GM18517 (cell line): ENCODE measurements around the gene KDM4C.

Experiments
- ATAC-seq: cut with Tn5 transposase; IDR thresholded peaks from one replicate; pipeline ENCODE4 v1.9.1; 2021; ENCODE audit warnings: mild to moderate bottlenecking, moderate library complexity; ENCODE audit not compliant: unreplicated experiment

The KDM4C gene

DNA sequence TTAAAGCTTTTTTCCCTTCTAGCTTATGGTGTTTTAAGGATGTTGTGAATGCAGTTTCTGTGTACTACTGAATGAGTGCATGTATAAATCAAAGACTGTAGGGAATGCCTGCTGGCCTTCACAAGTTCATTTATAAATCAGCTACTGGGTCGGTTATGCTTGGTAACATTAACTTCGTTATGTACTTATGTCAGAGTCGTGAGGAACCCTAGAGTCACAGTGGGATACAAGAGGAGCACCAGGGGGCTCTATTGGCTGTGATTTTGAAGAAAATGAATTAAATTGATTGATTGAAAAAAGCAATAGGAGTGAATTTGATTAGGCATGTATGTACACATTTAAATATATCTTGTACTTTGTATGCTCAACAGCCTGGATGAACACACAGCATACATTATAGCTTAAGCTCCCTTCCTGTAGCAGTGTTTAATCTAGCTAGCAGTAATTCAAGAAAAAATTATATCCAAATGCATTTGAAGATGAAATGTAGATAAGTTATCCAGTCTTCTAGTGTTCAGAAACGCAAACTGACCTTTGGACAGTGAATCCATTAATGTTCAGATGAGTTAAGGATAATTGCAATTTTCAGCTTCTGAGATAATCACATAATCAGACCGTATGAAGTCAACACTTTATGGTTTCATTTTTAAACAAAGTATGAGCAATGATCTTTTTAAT lies 204.2 kb downstream of the KDM4C start:
- ATAC-seq = no peak

DNA sequence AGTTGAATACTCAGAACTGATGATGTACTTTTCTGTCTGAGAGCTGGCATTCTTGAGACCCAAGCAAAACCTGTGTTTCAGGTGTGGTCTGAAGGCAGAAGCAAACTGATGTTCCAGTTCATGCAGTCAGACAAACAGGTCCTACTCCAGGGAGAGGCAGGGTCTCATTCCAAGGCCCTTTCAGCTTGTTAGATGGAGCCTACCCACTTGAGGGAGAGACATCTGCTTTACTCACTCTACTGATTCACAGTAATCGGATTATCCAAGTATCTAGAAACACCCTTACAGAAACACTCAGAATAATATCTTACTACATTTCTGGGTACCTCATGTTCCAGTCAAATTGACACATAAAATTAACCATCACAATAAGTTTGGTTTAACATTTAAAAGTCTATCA lies 207.8 kb downstream of the KDM4C start:
- no peak for ATAC-seq

DNA sequence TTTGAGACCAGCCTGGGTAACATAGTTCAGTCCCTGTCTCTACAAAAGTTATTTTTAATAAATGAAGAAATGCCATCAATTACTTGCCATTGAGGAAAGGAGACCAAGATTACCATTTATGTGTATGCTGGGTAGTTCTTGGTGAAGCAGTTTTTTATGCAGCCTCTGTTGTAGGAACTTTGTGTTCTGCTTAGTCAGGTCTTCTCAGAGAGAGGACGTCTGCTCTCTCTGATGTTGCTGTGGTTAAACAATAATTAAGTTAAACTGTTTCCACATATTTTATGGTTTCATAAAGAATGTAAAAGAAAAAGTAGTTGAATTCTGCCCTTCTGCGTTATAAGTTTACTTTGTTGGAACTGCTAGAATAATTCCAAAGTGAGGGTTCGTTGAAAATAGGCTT lies 210.5 kb downstream of the KDM4C start:
- no peak for ATAC-seq

DNA sequence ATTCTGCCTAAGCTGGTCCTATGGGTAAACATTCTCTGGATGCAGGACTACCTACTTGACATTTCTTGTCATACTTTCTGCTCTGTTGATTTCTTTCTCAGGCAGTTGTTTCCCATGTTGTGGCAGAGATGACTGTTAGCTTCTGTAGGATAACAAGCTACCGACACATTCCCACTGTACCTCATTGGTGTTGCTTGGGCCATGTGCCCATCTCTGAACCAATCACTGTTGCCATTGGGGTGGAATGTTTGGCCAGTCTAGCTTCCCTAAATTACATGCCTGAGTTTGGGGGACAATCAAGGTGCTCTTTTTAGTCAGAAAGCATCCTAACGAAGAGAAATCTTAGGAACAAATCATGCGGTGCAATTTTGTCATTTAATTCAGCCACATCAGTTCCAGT lies 212.0 kb downstream of the KDM4C start:
- no peak for ATAC-seq

DNA sequence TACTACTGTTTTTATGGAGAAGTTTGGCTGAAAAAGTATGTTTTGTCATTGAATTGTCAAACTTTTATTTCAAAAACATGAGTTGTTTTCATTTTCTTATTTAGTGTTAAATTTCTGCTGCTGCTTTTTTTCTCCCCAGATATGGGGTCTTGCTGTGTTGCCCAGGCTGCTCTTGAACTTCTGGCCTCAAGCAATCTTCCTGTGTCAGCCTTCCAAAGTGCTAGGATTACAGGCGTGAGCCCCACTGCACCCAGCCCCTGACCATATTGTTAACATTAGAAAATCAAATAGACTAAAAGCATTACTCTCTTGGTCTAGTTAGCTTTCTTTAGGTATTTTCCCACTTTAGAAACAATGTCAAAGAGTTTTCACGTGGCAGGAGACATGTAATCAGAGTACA lies 215.3 kb downstream of the KDM4C start:
- ATAC-seq = no peak

DNA sequence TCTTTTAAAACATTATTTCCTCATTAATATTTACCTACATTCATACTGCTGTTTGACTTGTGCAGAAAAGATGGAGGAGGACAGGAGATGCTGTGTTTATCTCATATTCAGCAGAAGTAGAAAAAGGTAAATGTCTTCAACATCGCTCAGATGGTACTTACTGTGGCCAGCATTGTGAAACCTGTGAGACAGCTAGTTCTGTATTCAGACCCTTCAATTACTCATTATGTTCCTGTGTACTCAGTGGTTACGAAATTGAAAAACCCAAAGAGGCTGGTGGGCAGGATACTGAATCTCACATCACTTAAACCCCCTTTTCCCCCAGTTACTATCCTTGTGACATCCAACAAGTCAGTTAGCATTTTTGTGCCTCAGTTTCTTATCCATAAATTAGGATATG lies 216.0 kb downstream of the KDM4C start:
- ATAC-seq = peak; percentile 95

DNA sequence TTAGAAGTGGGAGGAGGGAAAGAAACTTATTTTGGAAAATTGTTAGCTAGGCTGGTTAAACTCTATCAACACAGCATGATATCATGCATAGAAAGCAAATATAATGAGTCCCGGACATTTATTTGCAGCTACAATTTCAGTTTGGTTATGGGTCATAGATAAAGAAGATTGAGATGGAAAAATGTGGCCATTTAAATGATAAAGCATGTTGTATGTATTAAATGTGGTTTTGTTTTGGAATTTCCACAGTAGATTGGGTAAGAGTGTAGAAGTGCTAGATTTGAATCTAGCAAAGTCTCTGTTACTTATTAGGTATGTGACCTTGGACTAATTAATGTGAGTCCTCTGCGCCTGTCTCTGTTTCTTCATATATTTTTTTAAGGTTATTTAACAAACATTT lies 217.4 kb downstream of the KDM4C start:
- no peak for ATAC-seq

DNA sequence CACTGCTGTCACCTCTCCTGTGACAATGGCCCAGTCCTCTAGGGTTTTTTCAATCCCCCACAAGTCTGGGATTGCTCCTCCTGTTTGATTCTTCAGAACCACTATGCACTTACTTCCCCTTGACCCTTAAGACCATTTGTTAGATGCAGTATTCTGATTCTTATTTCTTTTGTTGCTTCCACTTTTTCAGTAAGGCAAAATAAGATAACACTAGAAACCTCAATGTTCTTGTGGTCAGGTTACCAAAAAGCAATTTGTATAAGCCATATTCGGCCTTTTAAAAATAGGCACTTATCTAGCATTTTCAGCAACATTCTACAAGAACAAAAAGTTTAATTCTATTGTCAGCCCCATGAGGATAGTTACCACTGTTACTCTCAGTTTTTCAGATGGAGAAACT lies 220.0 kb downstream of the KDM4C start:
- no peak for ATAC-seq

DNA sequence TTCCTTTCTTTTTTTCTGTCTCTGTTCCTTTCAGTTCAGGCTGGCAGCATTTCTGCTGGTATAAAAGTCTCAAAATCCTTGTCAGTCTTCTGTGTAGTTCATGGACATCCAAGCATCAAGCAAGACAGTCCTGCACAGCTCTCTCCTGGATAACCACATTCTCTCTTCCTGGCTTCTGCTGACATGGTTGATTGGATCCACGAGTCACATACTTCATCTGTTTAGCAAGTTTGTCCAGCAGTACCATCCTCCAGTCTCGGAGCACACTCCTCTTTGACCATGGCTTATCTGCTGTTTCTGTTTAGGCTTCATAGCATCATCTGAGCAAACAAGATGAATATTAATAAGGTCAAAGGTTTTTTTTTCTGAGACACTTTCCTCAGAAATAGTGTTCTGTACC lies 220.8 kb downstream of the KDM4C start:
- ATAC-seq = no peak

DNA sequence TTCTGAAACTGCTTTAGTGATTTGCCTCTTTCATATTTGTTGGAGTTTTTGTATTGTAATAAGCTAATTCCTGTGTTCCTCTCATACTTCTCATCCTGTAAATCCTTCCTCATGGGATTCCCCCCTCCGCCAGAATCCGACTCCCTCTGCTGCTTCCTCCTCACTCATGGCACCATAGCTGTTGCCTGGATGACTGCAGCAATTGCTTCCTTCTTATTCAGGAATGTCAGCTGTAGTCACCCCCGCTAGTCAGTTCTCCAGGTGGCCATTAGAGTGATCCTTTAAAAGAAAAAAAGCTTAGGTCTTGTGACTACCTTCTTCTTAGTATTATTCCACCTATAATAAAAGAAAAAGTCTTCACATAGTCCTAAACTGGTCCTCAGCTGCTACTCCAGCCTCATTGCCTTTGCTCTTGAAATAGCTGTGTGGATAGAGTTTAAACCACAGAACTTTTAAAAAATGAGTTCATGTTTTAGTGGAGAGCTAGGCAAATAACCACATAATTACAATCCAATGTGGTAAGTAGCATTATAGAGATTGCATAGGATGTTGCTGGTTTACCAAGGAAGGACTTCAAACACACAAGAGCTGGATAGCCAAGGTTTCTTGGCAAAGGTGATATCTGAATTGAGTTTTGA lies 227.3 kb downstream of the KDM4C start:
- no peak for ATAC-seq

DNA sequence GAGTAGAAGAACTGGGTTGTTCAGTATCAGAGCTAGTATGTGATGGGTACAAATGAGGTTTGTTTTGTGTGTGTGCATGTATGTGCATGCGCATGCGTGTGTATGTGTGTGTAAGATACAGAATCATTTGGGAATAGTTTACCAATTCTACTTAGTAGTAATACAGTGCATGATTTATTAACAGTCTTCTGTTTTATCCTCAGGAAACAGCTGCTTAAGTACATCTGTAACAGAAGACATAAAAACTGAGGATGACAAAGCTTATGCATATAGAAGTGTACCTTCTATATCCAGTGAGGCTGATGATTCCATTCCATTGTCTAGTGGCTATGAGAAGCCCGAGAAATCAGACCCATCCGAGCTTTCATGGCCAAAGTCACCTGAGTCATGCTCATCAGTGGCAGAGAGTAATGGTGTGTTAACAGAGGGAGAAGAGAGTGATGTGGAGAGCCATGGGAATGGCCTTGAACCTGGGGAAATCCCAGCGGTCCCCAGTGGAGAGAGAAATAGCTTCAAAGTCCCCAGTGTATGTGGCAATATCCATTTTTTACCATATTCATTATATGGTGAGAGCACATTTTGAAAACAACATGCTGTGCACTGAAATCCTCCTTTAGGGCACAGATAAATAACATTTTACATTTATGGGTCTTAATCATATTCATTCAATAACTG lies 228.5 kb downstream of the KDM4C start:
- ATAC-seq = no peak

DNA sequence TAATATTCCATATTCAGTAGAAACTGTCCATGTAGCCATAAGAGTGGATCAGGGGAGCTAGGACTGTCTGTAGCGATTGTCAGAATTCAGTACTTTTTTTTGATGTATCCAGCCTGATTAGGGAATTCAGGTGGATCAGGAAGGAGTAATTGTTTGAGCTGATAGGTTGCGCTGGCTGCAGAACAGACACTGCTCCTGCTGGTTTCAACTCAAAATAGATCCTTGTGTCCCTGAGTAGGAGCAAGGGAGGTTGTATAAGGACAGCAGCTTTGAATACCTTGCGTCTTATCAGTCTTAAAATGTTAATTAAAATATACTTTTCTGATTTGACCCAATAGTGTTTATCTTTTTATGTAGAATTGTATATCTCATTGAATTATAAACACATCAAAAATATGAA lies 229.6 kb downstream of the KDM4C start:
- ATAC-seq = no peak

DNA sequence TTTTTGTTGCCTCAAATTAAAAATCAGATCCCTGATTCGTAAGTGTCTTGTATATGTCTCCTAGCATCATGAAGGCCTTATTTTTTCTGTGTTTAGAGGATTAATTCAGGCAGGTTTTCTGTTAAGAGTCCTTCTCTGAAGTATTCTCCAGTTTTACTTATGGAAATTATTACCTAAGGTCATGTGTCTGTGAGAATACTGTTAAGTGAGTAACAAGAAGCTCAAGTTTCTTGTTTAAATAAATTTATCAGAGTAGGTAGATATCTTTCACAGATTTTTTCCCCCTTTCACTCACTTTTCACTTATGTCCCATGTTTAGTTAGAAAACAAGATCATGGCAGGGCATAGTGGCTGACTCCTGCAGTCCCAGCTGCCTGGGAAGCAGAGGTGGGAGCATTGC lies 233.6 kb downstream of the KDM4C start:
- ATAC-seq = no peak

DNA sequence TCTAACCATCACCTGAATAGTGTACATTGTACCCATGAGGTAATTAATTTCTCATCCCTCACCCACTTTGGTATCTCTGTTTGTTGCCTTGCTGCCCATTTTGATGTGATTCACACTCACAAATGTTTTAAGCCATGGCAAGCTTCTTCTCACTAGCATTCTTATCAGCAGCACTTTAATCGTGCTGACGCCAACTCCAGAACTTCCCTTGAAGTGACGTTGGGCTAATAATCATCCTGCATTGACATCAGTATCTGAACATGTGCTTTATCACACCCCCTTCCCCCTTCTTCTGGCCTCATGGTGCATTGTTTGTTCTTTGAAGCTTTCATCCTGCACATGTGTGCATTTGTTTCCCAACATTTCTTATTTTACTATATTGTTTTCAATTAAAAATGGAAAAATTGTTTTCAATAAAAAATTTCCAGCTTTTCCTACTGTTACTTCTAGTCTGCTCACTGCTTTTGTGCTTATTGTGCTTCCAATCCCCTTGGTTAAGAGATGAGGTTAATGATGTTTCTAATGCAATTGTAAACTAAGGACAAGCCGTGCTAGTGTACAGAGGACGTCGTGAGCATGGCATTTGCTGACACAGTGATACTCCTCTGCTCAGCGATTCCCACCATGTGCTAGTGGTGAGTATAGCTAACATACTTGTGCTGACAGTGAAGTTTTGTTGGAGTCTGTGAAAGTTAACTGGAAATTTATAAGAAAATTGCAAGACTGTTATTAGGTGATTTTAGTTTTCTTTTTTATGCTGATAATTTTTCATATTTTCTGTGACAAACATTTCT lies 238.5 kb downstream of the KDM4C start:
- no peak for ATAC-seq

DNA sequence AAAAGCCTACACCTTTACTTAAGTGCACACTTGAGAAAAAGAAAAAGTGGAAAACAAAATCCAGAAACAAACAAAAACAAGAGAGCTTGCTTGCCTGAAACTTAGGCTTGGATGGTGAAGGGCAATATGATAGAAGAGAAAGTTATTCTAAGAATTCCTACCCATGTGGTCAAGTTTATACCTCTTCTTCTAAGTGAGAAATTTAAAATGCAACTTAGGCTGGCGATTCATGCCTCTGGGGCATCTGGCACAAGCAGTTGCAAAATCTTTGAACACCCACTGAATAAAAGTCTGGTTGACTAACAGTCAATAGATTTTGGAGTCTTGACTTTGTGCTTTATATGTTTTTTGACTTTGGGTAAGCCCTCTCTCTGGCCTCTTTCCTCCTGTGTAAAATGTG lies 239.6 kb downstream of the KDM4C start:
- no peak for ATAC-seq

DNA sequence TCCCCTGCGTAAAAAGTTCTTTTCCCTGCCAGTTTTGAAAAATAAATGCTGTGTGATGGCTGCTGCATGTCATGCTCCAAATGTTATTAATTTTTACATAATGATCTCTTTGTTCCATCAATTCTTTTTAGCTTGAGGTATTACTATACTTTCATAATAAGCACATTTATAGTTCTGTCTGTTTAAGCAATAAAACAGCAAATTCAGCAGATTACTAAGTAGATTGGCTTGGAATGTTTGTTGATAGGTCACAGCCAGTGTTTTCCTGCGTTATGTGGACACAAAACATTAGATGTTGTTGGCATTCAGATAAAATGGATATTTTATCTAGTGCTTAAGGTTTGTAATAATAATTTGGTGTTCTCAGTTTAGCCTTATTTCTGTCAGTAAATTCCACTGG lies 242.0 kb downstream of the KDM4C start:
- ATAC-seq = no peak

DNA sequence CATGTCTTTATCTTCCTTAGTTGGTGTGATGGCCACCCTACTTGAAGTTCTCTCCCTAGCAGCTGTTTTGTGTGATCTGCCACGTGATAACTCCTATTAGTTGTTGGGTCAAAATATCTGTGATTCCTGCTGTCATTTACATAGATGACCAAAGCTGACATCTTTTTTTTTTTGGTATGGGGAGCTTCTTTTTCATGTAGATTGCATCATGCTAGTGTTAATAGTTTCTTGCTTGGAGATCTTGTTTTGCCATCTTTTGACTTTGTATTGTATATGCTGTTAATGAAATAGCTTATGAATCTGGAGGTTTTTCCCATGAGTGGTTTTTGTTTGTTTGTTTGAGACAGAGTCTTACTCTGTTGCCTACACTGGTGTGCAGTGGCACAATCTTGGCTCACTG lies 243.8 kb downstream of the KDM4C start:
- ATAC-seq = no peak

DNA sequence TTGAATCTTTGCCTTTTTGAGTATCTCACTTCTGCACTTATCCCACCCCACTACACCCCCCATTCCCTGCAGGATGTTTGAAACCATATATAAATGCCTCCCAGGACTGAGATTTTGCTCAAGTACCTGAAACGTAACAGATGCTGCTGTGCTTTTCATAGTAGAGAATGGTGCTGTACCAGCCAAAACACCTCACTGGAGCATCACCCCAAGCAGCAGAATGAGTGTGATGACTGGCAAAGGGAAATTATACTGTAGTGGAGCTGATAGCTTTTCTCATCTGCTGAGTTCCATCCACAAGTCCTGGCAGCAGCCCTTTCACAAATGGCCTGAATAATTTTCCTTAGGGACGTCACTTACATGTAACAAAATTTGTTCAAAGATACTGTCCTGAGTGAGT lies 246.1 kb downstream of the KDM4C start:
- ATAC-seq = no peak

DNA sequence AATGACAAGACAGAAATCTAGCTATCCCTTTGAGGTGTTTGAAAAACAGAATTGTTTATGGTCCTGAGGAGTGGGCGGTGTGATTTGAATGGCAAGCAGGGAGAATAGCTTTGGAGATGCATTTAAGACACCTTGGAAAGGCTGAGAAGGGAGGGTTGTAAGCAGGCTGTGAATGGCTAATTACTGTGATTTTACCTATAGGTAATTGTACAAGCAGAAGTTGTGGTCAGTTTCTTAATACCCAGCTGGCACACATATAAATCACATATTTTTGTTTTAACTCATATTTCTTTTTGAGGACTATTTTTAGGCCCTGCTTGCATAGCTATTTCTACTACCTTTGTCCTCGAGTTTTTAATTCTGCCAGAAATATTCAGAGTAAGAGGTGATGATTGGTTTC lies 248.6 kb downstream of the KDM4C start:
- ATAC-seq = no peak

DNA sequence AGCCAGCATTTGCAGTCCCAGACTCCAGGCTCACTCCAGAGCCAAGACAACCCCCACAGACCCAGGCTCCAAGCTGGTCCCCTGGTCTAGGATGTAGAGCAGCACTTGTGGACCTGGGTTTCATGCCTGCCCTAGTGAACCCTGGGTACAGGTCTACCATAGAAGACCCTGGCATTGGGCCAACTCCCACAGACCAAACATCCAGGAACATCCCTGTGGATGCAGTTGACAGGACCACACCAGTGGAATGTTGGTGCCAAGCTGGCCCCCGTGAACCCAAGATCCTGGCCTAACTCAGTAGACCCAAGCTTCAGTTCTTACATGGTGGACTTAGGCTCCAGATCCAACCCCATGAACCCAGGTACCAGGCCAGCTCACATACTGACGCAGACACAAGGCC lies 250.6 kb downstream of the KDM4C start:
- ATAC-seq = no peak

DNA sequence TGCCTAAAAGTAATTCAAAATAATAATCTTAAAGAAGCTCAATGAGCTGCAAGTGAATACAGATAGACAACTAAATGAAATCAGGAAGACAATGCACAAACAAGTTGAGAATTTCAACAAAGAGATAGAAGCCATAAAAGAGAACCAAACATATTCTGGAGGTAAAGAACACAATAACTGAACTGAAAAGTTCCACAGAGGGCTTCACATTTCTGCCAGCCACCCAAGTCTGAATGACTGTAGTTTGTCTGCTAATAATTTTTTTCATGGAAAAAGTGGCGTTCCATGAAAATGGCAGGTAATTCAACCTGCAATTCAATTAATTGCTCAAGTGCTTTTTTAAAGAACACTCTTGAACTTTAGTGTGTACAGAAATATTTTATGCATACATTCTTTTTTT lies 251.3 kb downstream of the KDM4C start:
- ATAC-seq = no peak
